ENCODE results near the gene PKD2.

PKD2 gene

DNA sequence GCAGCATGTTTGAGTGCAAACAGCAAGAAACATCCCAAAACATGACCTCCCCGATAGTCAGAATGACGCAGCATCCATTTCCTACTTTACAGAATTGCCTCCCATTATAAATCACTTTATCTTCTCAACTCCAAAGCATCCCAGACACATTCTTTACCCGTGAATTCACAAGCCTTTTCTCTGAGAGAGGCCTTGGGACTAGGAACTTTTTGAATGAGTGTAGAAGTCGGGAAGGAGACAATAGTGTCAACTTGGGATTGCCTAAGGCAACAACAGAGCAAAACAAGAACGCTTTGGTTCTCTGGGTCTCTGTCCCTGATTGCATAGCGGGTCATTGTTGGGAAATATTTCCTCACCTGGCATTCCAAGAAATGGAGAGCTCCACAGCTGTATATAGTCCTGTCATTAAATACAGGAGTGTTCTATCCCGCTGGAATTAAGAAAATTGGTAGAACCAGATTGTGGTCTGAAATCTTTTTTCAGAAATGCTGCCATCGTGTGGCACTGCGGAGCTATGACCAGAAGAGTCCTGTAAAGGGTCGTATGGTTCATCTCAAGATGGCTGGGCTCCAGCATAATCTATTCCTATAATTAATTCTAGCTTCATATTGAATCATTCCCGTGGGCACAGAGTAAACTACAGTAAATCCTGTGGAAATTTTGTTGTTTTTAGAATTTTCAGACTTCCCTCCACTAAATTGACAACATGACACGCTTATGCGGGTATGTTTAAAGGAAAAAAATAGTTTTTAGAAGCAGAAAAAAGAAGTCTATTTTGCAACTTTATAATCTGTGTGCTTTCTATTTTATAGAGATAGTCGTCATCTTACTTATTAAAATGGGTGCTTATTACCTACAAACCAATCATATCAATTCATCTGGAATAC, 33.9 kb upstream of the PKD2 start:
- no peak overlapping the region for H3K4me2 ChIP-seq
- no peaks in the 10 kb centered on the region for H4K20me1 ChIP-seq (ENCODE audit: insufficient read depth)
- no peak overlapping the region for H3K9ac ChIP-seq

GRCh38 chr4:87974856-87975462, 32.5 kb upstream of the PKD2 start:
- no peak overlapping the region for H3K4me3 ChIP-seq (IDR thresholded peaks at IDR 0.05; ENCODE audit: insufficient read depth, low read depth, low read length)
- H3K4me2 ChIP-seq, result no peak overlapping the region
- no peak overlapping the region for H3K9ac ChIP-seq
- no peaks in the 10 kb centered on the region for H3K36me3 ChIP-seq (ENCODE audit: insufficient read depth)
- no peaks in the 10 kb centered on the region for H3K27me3 ChIP-seq (ENCODE audit: insufficient read depth, low read depth)
- H3K4me1 ChIP-seq (ENCODE audit: low read depth, poor library complexity, severe bottlenecking), result peaks cover 10% of the 10 kb centered on the region
- TF ChIP-seq, protein P1, sequence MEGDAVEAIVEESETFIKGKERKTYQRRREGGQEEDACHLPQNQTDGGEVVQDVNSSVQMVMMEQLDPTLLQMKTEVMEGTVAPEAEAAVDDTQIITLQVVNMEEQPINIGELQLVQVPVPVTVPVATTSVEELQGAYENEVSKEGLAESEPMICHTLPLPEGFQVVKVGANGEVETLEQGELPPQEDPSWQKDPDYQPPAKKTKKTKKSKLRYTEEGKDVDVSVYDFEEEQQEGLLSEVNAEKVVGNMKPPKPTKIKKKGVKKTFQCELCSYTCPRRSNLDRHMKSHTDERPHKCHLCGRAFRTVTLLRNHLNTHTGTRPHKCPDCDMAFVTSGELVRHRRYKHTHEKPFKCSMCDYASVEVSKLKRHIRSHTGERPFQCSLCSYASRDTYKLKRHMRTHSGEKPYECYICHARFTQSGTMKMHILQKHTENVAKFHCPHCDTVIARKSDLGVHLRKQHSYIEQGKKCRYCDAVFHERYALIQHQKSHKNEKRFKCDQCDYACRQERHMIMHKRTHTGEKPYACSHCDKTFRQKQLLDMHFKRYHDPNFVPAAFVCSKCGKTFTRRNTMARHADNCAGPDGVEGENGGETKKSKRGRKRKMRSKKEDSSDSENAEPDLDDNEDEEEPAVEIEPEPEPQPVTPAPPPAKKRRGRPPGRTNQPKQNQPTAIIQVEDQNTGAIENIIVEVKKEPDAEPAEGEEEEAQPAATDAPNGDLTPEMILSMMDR (conservative IDR thresholded peaks at IDR 0.05; ENCODE audit: low read depth, low read length), result no peak
- 0 out of 2 replicates have a peak overlapping the region, but pooled peaks have one; percentile 1 for H2AFZ ChIP-seq (ENCODE audit: low read depth)
- no peaks in the 10 kb centered on the region for H4K20me1 ChIP-seq (ENCODE audit: insufficient read depth)
- H3K79me2 ChIP-seq (ENCODE audit: insufficient read depth, low read depth), result no peaks in the 10 kb centered on the region
- no peak overlapping the region for H3K27ac ChIP-seq

More for the DNA sequence above, 33.9 kb upstream of the PKD2 start:
- no peak overlapping the region for H3K4me3 ChIP-seq (IDR thresholded peaks at IDR 0.05; ENCODE audit: insufficient read depth, low read depth, low read length)
- no peaks in the 10 kb centered on the region for H3K36me3 ChIP-seq (ENCODE audit: insufficient read depth)
- no peak overlapping the region for H3K27ac ChIP-seq
- H3K4me1 ChIP-seq (ENCODE audit: low read depth, poor library complexity, severe bottlenecking), result peaks cover 10% of the 10 kb centered on the region
- no peaks in the 10 kb centered on the region for H3K79me2 ChIP-seq (ENCODE audit: insufficient read depth, low read depth)
- TF ChIP-seq, protein P1 (conservative IDR thresholded peaks at IDR 0.05; ENCODE audit: low read depth, low read length), result peak; percentile 93
- no peaks in the 10 kb centered on the region for H3K27me3 ChIP-seq (ENCODE audit: insufficient read depth, low read depth)
- H2AFZ ChIP-seq (ENCODE audit: low read depth), result no peak overlapping the region

DNA sequence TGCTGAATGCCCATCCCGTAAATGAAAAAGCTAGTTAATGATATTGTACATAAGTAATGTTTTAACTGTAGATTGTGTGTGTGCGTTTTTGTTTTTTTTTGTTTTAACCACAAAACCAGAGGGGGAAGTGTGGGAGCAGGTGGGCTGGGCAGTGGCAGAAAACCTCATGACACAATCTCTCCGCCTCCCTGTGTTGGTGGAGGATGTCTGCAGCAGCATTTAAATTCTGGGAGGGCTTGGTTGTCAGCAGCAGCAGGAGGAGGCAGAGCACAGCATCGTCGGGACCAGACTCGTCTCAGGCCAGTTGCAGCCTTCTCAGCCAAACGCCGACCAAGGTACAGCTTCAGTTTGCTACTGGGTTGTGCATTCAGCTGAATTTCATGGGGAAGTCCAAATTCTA, 32.0 kb upstream of the PKD2 start, which contains the start of gene SPP1:
Gene SPP1 (plus strand): TSS at position 249 of the 400 bp plus-strand sequence. CDS start 1,182 bp downstream, outside the sequence.
- Histone ChIP-seq H2AFZ (ENCODE audit: low read depth) (0 out of 2 replicates have a peak within 1 kb of the TSS, but pooled peaks have one; percentile 1), H3K4me1 (ENCODE audit: low read depth, poor library complexity, severe bottlenecking) (peaks cover 10% of the 10 kb centered on the region), H4K20me1 (ENCODE audit: insufficient read depth) (no peaks in the 10 kb centered on the region), H3K4me2 (0 out of 2 replicates have a peak within 1 kb of the TSS, but pooled peaks have one; percentile 10), H3K27ac (no peak within 1 kb of the TSS), H3K79me2 (ENCODE audit: insufficient read depth, low read depth) (no peaks in the 10 kb centered on the region), H3K9ac (no peak within 1 kb of the TSS), H3K4me3 (IDR thresholded peaks at IDR 0.05; ENCODE audit: insufficient read depth, low read depth, low read length) (no peak within 1 kb of the TSS), H3K36me3 (ENCODE audit: insufficient read depth) (no peaks in the 10 kb centered on the region), H3K27me3 (ENCODE audit: insufficient read depth, low read depth) (no peaks in the 10 kb centered on the region)
- TF ChIP-seq, protein P1 (conservative IDR thresholded peaks at IDR 0.05; ENCODE audit: low read depth, low read length), result no peak

DNA sequence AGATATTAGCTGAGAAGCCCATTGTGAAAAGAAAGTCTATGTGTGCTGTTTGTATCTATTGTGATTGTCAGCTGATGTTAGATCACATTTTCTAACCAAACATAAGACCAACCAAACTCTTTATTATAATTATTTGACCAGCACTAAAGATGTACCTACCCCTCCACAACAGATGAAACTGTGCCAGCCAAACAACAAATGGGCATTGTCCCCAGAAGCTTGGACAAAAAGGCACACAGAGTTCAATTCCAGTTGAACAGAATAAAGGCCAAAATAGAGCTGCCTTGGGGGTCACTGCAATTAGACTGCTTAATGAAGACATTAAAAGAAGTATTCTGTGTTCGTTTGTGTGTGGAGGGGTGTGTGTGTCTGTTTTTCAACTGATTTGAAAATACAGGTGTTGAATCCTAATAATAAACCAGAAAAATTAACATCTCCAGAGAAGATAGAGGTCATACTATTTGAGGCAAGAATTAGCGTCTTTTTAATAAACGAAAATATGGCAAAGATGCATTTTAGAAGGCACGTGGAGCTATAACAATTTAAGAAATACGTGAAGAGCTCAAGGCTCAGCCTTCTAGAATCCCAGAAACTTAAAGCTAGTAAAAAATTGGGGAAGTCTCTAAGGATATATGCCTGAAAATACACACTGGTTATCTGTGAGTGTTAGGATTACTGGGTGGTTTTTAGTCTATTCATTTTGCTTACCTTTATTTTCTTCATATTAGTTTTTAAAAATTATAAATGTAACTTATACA, 29.7 kb upstream of the PKD2 start:
- Histone ChIP-seq H3K4me2 (no peak overlapping the region), H3K9ac (no peak overlapping the region), H3K27ac (no peak overlapping the region), H3K27me3 (ENCODE audit: insufficient read depth, low read depth) (no peaks in the 10 kb centered on the region), H4K20me1 (ENCODE audit: insufficient read depth) (no peaks in the 10 kb centered on the region), H3K79me2 (ENCODE audit: insufficient read depth, low read depth) (no peaks in the 10 kb centered on the region), H3K4me3 (IDR thresholded peaks at IDR 0.05; ENCODE audit: insufficient read depth, low read depth, low read length) (no peak overlapping the region), H2AFZ (ENCODE audit: low read depth) (no peak overlapping the region), H3K4me1 (ENCODE audit: low read depth, poor library complexity, severe bottlenecking) (peaks cover 10% of the 10 kb centered on the region), H3K36me3 (ENCODE audit: insufficient read depth) (no peaks in the 10 kb centered on the region)
- TF ChIP-seq, protein P1 (conservative IDR thresholded peaks at IDR 0.05; ENCODE audit: low read depth, low read length), result no peak
